ENCODE measurements around the gene KCNIP4.

The KCNIP4 gene

GRCh38 chr4:21205821-21206531 is 742.6 kb downstream of the KCNIP4 start:
- no peak for DNase-seq (ENCODE audit: low read depth in 1 of 2, low spot score in 1 of 2)

GRCh38 chr4:21203416-21203815 is 745.2 kb downstream of the KCNIP4 start:
- no peak for DNase-seq (ENCODE audit: low read depth in 1 of 2, low spot score in 1 of 2)

GRCh38 chr4:21202959-21203358 is 745.6 kb downstream of the KCNIP4 start:
- no peak for DNase-seq (ENCODE audit: low read depth in 1 of 2, low spot score in 1 of 2)

GRCh38 chr4:21198683-21199082 is 749.9 kb downstream of the KCNIP4 start:
- no peak for DNase-seq (ENCODE audit: low read depth in 1 of 2, low spot score in 1 of 2)

GRCh38 chr4:21195682-21196081 is 752.9 kb downstream of the KCNIP4 start:
- no peak for DNase-seq (ENCODE audit: low read depth in 1 of 2, low spot score in 1 of 2)

- DNase-seq (ENCODE audit: low read depth in 1 of 2, low spot score in 1 of 2) = no peak
Observed at GRCh38 chr4:21192367-21192766, 756.2 kb downstream of the KCNIP4 start.

- DNase-seq (ENCODE audit: low read depth in 1 of 2, low spot score in 1 of 2) = no peak
Observed at GRCh38 chr4:21191317-21191716, 757.3 kb downstream of the KCNIP4 start.

- DNase-seq (ENCODE audit: low read depth in 1 of 2, low spot score in 1 of 2) = no peak
Observed at GRCh38 chr4:21184788-21185187, 763.8 kb downstream of the KCNIP4 start.

GRCh38 chr4:21181716-21182115 is 766.9 kb downstream of the KCNIP4 start:
- no peak for DNase-seq (ENCODE audit: low read depth in 1 of 2, low spot score in 1 of 2)

- no peak for DNase-seq (ENCODE audit: low read depth in 1 of 2, low spot score in 1 of 2)
Observed at GRCh38 chr4:21177871-21178270, 770.7 kb downstream of the KCNIP4 start.

- DNase-seq (ENCODE audit: low read depth in 1 of 2, low spot score in 1 of 2) = no peak
Observed at GRCh38 chr4:21177092-21177491, 771.5 kb downstream of the KCNIP4 start.

- DNase-seq (ENCODE audit: low read depth in 1 of 2, low spot score in 1 of 2) = no peak
Observed at GRCh38 chr4:21167711-21168110, 780.9 kb downstream of the KCNIP4 start.

GRCh38 chr4:21155367-21155766 is 793.2 kb downstream of the KCNIP4 start:
- no peak for DNase-seq (ENCODE audit: low read depth in 1 of 2, low spot score in 1 of 2)

- DNase-seq (ENCODE audit: low read depth in 1 of 2, low spot score in 1 of 2) = no peak
Observed at GRCh38 chr4:21139327-21139726, 809.2 kb downstream of the KCNIP4 start.

GRCh38 chr4:21136051-21136630 is 812.4 kb downstream of the KCNIP4 start:
- DNase-seq (ENCODE audit: low read depth in 1 of 2, low spot score in 1 of 2) = no peak

- DNase-seq (ENCODE audit: low read depth in 1 of 2, low spot score in 1 of 2) = no peak
Observed at GRCh38 chr4:21134994-21135393, 813.6 kb downstream of the KCNIP4 start.

GRCh38 chr4:21130606-21131005 is 818.0 kb downstream of the KCNIP4 start:
- no peak for DNase-seq (ENCODE audit: low read depth in 1 of 2, low spot score in 1 of 2)

GRCh38 chr4:21126014-21126512 is 822.5 kb downstream of the KCNIP4 start:
- DNase-seq (ENCODE audit: low read depth in 1 of 2, low spot score in 1 of 2) = no peak

- no peak for DNase-seq (ENCODE audit: low read depth in 1 of 2, low spot score in 1 of 2)
Observed at GRCh38 chr4:21118301-21118700, 830.3 kb downstream of the KCNIP4 start.

- no peak for DNase-seq (ENCODE audit: low read depth in 1 of 2, low spot score in 1 of 2)
Observed at GRCh38 chr4:21117541-21118180, 830.9 kb downstream of the KCNIP4 start.

- DNase-seq (ENCODE audit: low read depth in 1 of 2, low spot score in 1 of 2) = no peak
Observed at GRCh38 chr4:21113496-21114223, 834.9 kb downstream of the KCNIP4 start.

- DNase-seq (ENCODE audit: low read depth in 1 of 2, low spot score in 1 of 2) = no peak
Observed at GRCh38 chr4:21102667-21103066, 845.9 kb downstream of the KCNIP4 start.

Data from activated T-helper 1 cell treated with anti-CD3 and anti-CD28 coated beads, Interleukin-2, amount 50 U/mL, for 16 hours (primary cell).